GM21619 (cell line): ENCODE measurements around the gene CD22.
A peak's percentile ranks its signal among the peaks of the same experiment; 100 is the strongest.

ENCODE experiments used
- ATAC-seq: cut with Tn5 transposase; IDR thresholded peaks from one replicate; pipeline ENCODE4 v1.9.1; 2021; ENCODE audit not compliant: unreplicated experiment

Gene CD22

DNA sequence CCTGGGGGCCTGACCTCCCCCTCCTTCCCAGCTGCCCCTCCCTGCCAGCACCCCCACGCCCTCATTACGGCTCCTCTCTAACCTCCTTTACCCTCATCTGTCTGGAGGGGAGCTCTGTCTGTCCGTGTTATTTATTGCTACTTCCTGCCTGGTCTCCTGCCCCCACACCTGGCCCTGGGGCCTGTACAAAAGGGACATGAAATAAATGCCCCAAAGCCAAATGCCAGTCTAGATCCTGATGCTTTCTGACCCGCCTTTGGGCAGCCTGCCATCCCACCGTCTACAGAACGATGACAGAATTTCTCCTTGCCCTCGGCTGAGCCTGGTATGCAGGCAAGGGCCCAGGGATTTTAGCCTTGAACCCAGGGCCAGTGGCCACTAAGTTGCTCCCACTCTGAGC, 15.4 kb upstream of the CD22 start:
- ATAC-seq: no peak

DNA sequence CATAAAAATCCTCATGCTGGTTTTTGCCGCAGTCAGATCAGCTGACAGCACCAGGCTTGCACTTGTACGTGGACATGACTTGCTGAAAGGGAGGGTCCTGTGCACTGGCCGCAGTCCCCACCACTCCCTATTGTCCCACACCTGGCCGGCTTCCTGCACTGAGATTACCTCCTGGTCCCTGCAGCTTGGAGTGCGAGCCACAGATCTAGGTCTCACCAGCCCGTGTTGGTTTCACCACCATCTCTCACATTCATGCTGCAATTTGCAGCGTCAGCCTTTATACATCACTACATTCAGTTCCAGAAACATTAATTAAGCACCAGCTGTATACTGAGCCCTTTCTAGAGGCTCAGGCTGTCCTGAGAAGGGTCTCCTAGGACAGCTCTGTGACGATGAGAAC, 15.0 kb upstream of the CD22 start:
- no peak for ATAC-seq

DNA sequence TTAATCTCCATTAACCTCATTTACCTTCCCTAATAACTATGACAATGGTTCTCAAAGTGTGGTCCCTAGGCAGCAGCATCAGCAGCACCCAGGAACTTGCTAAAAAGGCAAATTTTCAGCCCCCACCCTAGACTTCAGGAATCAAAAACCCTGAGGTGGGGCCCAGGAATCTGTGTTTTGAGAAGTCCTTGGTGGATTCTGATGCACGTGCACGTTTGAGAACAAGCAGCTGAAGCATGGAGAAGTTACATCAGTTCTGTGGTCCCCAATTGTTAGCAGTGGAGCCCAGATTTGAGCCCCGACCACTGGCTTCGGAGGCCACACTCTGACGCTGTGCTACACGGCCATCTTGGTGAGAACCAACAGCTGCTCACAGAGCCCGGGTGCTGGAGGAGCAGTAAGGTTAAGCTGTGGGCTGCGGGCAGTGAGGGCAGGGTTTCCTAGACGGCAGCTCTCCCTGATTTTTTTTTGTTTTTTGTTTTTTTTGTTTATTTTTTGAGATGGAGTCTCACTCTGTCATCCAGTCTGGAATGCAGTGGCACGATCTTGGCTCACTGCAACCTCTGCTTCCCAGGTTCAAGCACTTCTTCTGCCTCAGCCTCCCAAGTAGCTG, 14.0 kb upstream of the CD22 start:
- ATAC-seq: no peak

DNA sequence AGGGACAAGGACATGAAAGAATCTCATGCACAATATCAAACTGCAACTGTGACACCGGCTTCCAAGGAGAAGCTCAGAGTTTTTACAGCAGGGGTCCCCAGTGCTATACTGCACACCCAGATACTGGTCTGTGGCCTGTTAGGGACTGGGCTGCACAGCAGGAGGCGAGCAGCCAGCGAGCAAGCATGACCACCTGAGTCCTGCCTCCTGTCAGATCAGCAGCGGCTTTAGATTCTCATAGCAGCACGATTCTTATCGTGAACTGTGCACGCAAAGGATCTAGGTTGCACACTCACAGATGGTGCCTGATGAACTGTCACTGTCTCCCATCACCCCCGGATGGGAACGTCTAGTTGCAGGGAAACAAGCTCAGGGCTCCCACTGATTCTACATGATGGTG, 13.1 kb upstream of the CD22 start:
- ATAC-seq: no peak

DNA sequence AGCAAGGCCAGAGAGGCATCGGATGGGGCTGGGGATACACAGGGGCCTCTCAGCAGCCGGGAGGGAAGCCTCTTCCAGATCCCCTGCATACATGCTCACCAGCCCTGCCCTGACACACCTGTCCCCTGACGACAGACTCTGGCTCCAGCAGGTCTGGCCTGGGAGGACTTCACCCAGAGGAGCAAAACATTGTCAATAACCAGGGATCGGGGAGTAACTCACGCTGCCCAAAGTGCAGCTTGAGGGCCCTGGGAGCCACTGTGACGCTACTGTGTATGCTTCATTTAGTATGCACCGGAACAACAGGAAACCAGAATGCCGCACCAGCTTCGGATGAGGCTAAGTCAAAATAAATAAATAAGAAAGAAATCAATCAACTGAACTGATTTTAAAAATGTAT, 12.4 kb upstream of the CD22 start:
- ATAC-seq: no peak

DNA sequence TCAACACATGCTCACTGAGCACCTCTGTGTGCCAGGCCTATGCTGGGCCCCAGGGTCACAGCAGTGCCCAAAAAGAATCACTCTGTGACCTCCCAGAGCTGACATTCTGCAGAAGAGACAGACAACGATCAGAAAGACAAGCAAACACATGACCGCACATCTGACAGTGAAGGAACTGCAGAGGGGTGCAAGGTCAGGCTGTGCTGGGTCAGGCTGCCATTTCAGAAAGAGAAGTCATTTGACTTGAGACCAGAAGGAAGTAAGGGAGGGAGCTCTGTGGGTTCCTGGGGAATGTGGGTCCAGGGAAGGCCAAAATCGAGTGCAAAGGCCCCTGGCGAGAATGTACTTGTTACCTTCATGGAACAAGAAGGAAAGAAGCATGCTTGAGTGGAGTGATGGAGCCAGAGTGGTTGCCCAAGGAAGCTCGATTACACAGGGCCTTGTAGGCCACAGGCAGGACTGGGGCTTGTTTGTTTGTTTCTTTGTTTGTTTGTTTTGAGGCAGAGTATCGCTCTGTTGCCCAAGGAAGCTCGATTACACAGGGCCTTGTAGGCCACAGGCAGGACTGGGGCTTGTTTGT, 11.4 kb upstream of the CD22 start:
- ATAC-seq: no peak

DNA sequence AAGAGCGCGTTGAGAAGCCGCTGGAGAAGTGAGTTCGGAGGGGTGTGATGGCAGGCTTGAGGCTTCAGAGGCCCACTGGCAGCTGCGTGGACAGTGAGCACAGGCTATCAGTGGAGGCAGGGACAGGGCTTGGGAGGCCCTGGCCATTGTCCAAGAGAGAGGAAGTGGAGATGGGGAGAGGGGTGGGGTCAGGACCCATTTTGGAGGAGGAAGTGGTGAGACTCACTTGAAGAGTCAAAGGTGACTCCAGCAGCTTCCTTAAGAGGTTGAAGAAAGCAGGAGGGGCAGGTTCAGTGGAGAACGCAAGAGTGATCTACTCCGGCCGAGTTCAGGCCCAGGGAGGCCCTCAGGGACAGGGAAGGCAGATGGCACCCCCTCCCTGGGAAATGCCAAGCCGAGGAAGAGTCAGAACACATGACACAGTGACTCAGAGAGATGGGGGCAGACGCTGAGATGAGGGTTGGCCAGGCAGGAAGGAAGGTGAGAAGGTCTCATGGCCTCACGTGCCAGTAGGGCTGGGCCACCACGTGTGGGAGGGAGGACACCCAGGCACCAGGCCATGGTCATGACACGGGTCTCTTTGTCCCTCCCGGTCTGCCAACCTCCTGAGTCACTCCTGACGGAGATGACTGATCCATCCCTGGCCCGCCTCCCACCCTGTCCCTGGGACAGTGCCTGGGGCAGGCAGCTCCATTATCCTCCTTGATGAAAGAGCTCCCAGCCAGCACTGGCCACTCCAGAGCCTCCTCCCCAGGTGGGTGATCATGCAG, 10.1 kb upstream of the CD22 start:
- ATAC-seq: no peak

DNA sequence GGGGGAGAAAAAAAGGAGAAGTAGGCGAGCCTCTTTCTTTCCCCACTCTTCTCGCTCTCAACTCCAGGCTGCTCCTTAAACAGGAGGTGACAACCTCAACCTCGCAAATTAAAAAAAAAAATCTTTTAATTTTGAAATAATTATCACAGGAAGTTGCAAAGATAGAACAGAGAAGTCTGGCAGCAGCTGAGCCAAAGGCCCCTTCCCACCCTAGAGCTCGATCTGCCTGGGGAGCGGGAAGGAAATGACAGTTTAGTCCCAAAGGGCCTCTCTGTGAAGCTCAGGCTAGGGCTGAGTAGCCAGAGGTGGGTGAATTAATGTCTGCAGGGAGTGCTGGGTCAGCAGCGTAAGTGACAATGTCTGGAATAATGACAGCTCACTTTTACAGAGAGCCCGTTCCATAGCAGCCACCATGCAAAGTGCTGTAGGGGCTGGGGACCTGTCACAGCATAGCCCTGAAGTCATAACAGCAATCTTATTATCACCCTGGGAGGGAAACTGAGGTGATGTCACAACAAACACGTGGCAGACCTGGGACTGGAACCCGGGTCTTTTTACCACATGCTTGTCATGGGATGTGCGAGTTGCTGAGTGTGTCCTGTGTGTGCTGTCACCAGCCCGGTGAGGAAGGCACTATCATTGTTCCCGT, 8.8 kb upstream of the CD22 start:
- ATAC-seq: no peak

DNA sequence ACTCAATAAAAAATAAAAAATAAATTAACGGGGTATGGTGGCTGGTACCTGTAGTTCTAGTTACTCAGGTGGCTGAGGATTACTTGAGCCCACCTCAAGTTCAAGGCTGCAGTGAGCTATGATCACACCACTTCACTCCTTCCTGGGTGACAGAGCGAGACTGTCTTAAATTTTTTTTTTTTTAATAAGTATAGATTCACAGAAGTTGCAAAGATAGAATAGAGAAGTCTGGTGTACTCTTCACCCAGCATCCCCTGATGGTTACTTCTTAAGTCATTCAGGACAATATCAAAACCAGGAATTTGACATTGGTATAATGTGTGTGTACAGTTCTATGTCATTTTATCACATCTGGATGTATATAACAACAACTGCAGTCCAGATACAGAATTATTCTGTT, 7.7 kb upstream of the CD22 start:
- no peak for ATAC-seq

DNA sequence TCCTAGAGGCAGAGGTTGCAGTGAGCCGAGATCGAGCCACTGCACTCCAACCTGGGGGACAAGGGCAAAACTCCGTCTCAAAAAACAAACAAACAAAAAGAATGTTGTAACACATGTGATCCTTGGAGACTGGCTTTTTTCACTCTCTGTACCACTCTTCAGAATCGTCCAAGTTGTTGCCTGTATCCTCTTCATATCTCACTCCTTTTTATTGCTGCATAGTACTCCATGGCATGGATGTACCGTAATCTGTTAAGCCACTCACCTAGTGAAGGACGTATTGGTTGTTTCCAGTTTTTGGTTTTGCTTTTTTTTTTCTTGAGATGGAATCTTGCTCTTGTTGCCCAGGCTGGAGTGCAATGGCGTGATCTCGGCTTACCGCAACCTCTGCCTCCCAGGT, 7.0 kb upstream of the CD22 start:
- no peak for ATAC-seq

DNA sequence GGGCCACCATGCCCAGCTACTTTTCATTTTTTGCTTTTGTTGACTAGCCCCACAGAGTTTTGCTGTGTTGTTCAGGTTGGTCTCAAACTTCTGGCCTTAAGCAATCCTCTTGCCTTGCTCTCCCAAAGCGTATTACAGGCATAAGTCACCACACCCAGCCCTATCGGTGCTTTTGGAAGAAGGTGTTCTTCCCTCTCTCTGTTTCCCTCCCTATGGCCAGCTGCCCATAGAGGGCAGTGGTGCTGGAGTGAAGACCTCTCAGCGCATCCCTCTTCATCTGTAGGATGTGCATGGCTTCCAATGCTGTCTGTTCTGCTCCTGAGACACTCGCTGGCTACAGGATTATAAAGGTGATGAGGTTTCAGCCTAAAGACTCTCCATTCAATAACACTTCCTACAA, 1.3 kb upstream of the CD22 start:
- no peak for ATAC-seq

DNA sequence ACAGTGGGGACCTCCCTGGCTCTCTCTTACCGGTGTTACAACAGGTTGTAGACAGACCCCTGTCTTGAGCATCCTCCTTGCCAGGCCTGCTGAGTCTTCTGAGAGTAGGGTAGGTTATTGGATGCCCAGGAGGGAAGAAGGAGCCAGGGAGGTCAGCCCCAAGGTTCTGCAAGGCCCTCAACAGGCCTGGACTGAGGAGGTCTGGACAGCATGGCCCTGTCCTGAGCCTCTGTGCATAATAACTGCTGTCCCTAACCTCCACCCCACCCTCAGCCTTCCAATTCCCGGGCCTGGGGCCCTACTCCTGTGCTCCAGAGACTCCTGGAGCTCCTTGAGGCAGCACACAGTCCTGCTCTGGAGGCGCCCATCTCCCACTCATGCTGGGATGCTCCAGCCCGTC, 336 bp downstream of the CD22 start:
- no peak for ATAC-seq

DNA sequence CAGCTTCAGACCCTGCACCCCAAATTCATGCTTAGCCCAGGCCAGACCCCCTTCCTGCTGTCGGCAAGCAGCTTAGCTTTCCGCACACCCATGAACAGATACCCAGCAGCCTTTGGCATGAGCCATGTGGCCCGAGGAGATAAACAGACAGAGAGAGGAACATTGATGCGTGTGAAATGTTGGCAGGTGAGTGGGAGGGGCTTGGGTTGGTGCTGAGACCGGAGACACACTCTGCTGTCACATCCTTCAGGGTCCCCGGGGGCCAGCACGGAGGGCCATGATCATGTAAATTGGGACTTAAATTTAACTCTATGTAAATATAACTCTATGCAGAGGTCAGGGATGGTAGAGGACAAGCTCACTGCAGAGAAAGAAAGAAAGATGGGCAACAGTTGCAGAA, 1.5 kb downstream of the CD22 start:
- peak; percentile 52 for ATAC-seq

DNA sequence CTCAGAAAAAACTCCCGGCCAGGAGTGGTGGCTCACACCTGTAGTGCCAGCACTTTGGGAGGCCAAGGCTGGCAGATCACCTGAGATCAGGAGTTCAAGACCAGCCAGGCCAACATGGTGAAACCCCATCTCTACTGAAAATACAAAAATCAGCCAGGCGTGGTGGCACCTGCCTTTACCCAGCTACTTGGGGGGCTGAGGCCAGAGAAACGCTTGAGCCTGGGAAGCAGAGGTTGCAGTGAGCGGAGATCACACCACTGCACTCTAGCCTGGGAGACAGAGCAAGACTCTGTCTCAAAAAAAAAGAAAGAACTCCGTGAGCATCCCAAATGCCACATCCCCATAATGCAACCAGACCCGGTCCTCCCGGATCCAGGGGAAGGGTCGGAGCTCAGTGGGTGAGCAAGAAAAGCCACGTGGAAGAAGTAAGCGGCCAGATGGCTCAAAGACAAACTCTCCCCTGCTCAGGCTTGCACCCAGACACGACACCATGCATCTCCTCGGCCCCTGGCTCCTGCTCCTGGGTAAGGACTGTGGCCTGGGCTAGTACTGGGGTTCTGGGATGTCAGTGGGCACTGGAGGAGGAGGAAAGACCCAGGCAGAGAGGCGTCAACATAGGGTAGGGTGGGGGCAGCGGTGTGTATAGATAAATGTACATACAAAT, 2.7 kb downstream of the CD22 start:
- no peak for ATAC-seq

DNA sequence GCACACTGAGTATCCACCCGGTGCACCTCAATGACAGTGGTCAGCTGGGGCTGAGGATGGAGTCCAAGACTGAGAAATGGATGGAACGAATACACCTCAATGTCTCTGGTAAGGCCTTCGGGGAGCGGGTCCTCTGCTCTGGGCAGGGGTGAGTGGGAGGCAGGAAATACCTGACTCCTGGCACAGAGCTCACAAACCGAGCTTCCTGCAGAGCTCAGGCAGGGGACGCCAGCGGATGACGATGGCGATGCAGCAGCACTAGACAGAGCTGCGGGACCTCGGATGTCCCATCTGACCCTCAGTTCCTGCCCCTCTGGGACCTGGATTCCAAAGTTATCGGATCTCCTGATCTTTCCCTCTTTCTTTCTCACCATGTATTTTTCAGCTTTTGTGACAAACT, 3.8 kb downstream of the CD22 start:
- ATAC-seq: no peak

DNA sequence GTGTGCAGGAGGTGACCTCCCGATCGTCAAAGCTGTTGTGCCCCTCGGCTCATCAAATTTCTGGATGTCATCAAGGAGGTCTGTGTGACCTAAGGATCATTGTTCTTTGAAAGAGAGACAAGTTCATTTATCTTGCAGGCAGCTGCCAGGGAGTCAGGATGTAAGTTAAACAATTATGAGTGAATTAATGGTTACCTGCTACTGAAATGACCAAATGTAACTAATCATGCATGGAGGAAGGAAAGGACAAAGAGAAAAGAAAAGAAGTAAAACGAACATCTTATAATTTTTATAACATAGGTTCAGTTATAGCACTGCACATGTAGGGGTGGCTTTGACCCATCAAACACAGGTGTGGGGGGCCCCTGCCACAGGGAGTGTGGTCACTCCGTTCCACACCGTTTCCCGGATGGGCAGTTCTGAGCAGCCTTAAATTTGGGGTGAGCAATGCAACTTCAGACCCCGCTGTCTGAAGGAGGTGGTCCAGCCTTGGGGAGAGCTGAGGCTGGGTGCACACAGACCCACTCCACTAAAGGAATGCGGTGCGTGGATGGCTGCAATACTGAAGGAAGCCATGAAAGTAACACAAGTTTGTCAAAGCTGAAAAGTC, 5.3 kb downstream of the CD22 start:
- no peak for ATAC-seq

DNA sequence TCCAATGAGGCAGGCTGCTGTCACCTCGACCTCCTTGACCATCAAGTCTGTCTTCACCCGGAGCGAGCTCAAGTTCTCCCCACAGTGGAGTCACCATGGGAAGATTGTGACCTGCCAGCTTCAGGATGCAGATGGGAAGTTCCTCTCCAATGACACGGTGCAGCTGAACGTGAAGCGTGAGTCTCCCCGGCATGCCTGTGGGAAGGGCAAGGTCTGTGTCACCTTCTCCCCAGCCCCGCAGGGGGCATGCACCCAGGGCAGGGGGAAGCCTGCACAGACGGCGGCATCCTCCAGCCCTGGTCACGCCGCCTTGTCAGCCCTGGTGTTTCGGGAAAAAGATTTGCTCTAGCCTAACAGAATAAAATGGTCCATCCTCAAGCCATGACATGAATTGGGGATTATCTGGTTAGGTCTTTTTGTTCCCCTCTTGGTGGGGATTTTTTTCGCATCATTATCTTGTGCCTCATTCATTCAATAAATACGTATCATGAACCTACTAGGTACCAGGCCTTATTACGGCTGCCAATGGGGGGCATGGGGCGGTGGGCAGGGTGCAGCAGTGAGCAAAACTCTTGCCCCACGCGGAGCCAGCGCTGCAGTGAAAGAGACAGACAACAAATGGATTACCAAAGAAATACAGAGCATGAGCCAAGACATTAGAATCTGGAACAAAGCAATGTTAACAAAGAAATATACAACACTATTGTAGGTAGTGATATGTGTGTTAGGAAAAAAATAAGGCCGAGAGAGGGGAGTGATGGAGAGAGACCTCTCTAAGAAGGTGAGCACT, 7.4 kb downstream of the CD22 start:
- no peak for ATAC-seq

DNA sequence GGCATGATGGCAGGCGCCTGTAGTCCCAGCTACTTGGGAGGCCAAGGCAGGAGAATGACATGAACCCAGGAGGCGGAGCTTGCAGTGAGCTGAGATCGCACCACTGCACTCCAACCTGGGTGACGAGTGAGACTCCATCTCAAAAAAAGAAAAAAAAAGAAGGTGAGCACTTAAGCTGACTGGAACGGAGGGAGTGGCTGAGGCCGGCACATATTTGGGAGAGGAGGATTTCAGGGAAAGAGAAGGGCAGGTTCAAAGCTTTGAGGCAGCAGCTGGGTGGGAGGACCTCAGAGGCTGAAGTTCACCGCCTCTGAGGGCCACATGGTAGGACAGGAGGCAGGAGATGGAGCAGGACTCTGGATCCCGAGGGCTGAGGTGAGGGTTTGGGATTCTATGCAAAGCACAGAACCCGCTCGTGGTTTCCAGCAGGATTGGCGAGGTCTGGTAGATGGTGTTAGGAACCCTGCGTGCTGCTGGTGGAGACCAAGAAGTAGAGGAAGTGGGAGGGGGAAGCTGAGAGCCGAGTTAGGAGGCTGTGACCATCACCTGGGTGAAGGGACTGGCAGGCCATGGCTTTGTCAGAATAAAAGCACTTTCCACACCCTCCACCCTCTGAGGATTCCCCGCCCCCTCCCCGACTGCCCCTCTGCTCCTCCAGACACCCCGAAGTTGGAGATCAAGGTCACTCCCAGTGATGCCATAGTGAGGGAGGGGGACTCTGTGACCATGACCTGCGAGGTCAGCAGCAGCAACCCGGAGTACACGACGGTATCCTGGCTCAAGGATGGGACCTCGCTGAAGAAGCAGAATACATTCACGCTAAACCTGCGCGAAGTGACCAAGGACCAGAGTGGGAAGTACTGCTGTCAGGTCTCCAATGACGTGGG, 8.4 kb downstream of the CD22 start:
- ATAC-seq: no peak

DNA sequence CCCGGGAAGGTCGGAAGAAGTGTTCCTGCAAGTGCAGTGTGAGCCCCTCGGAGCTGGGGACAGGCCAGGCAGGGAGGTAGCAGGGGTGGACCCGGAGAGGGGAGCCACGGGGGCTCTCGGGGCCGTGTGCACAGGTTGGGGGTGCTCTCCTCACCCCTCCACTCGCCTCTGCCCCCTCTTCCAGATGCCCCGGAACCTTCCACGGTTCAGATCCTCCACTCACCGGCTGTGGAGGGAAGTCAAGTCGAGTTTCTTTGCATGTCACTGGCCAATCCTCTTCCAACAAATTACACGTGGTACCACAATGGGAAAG, 9.0 kb downstream of the CD22 start:
- no peak for ATAC-seq

DNA sequence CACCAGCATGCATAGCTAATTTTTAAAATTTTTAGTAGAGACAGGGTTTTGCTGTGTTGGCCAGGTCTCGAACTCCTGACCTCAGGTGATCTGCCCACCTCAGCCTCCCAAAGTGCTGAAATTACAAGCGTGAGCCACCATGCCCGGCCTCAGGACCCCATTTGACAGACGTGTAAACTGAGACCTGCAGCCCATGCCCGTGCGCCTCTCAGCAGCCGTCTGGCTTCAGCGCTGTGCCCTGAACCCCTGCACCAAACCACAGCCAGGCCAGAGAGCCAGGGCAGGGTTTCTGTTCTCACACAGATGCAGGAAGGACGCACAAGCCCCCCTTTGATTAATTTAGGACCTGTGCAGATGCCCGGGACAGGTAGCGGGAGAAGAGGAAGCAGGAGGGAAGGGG, 11.4 kb downstream of the CD22 start:
- ATAC-seq: no peak
